ENCODE data around the gene IER2.

- no peak for TF ChIP-seq CTCF (IDR thresholded peaks at IDR 0.05 in 4 of 5, conservative IDR thresholded peaks at IDR 0.05 in 1 of 5)
- no peak for TF ChIP-seq POLR2A (IDR thresholded peaks at IDR 0.05)
Measured at GRCh38 chr19:13172346-13173138, 22.3 kb downstream of the IER2 start.
